Liver (tissue), 9 donors: ENCODE data around the gene CAB39. TPM values are rescaled to one million over a fixed set of nuclear protein-coding genes. Genes with fewer than 3 reads are reported as not detected.

Experiments used
- DNase-seq: peaks from one replicate; pipeline ENCODE4 v3.0.0-alpha.2; 2017; ENCODE audit warnings: low spot score
- H3K27ac ChIP-seq, 2 donors: one replicate each; pipeline ENCODE4 v1.7.0; 2013; ENCODE audit warnings: inconsistent platforms in 2 of 2, low read length in 2 of 2, control low read depth in 1 of 2, low read depth in 1 of 2, mild to moderate bottlenecking in 1 of 2
- H3K27me3 ChIP-seq, 4 donors: one replicate each; pipeline versions ENCODE4 v1.6.1 to v1.7.0; 2013; ENCODE audit warnings: low read length in 3 of 4, inconsistent platforms in 1 of 4, mild to moderate bottlenecking in 1 of 4, moderate library complexity in 1 of 4; ENCODE audit not compliant: control insufficient read depth in 4 of 4, insufficient read depth in 4 of 4
- H3K36me3 ChIP-seq, 4 donors: one replicate each; pipeline versions ENCODE4 v1.6.1 to v1.7.0; 2013; ENCODE audit warnings: low read length in 3 of 4, mild to moderate bottlenecking in 3 of 4, low read depth in 1 of 4, moderate library complexity in 1 of 4; ENCODE audit not compliant: control insufficient read depth in 4 of 4, insufficient read depth in 3 of 4
- H3K4me1 ChIP-seq, 4 donors: one replicate each; pipeline versions ENCODE4 v1.6.1 to v1.7.0; 2013; ENCODE audit warnings: low read length in 3 of 4, mild to moderate bottlenecking in 3 of 4, moderate library complexity in 1 of 4; ENCODE audit not compliant: control insufficient read depth in 4 of 4, insufficient read depth in 4 of 4
- H3K4me3 ChIP-seq, 3 donors: one replicate each; pipeline versions ENCODE4 v1.6.1 to v1.7.0; 2013; ENCODE audit warnings: low read length in 3 of 3, control low read depth in 1 of 3, low read depth in 1 of 3, mild to moderate bottlenecking in 1 of 3
- H3K9ac ChIP-seq, 2 donors: one replicate each; pipeline ENCODE4 v1.7.0; 2013; ENCODE audit warnings: low read length in 2 of 2, mild to moderate bottlenecking in 2 of 2, moderate library complexity in 2 of 2, control low read depth in 1 of 2, low read depth in 1 of 2
- H3K9me3 ChIP-seq, 4 donors: one replicate each; pipeline versions ENCODE4 v1.6.1 to v1.7.0; 2013; ENCODE audit warnings: low read length in 3 of 4; ENCODE audit not compliant: control insufficient read depth in 4 of 4
- CTCF ChIP-seq: fragments of 150-350 bp; IDR thresholded peaks from 2 replicates; pipeline ENCODE4 v1.5.1; 2017; ENCODE audit warnings: improper control_type of control experiment, low read depth, low read length; ENCODE audit not compliant: missing input control
- EGR1 ChIP-seq, 2 donors: IDR thresholded peaks; 2 replicates each; pipeline ENCODE4 v1.6.1; 2016 to 2018; ENCODE audit warnings: antibody characterized with exemption in 2 of 2, low read depth in 2 of 2
- FOXA1 ChIP-seq: IDR thresholded peaks from 2 replicates; pipeline ENCODE4 v1.6.1; 2016; ENCODE audit warnings: antibody characterized with exemption
- FOXA2 ChIP-seq: IDR thresholded peaks from 2 replicates; pipeline ENCODE4 v1.6.1; 2016; ENCODE audit warnings: antibody characterized with exemption
- JUND ChIP-seq, 2 donors: IDR thresholded peaks; 2 replicates each; pipeline ENCODE4 v1.6.1; 2016; ENCODE audit warnings: antibody characterized with exemption in 2 of 2
- WGBS: extraction: QIAGEN DNeasy Blood & Tissue Kit; methylation state at CpG from one replicate; pipeline ENCODE4 v1.1.7; 2013; 5-methylcytosine and 5-hydroxymethylcytosine counted together
- polyA plus RNA-seq, 2 donors: library from polyadenylated mRNA; stranded (reverse) in 1 of 2; unstranded in 1 of 2; fragments of 200-250 nt in 1 of 2; fragments of >200 nt in 1 of 2; fragmentation: Nextera tagmentation in 1 of 2; extraction: Ambion mirVana in 1 of 2; gene quantifications; one replicate each; pipeline versions ENCODE4 v1.2.1 to v1.2.3, GENCODE V29; 2013 to 2015
- total RNA-seq, 2 donors: library from RNA; depleted of rRNA; stranded (reverse); fragments of >200 nt; gene quantifications; one replicate each; pipeline ENCODE4 v1.2.3, GENCODE V29; 2014
- TF ChIP-seq, protein P1 (sequence below): IDR thresholded peaks from 2 replicates; pipeline ENCODE4 v1.6.1; 2016; ENCODE audit warnings: antibody characterized with exemption
- TF ChIP-seq, protein P2 (sequence below): IDR thresholded peaks from 2 replicates; pipeline ENCODE4 v1.6.1; 2016; ENCODE audit warnings: antibody characterized with exemption, mild to moderate bottlenecking
- donor health status: healthy.
- donor health status: healthy.
- donor health status: healthy.
- donor health status: healthy.
- donor health status: healthy.

The CAB39 gene
- total and polyA plus RNA-seq, 4 donors: 9.2 to 39.8 (median 26.5) TPM

GRCh38 chr2:230863442-230864121 lies 150.9 kb downstream of the CAB39 start:
- Histone ChIP-seq H3K27ac (no peak overlapping the region), H3K27me3 (no peaks in the 10 kb centered on the region), H3K9ac (no peak overlapping the region), H3K9me3 (no peaks in the 10 kb centered on the region), H3K4me1 (peaks cover 0 to 13% (median 6%) of the 10 kb centered on the region in 4 donors), H3K36me3 (no peaks in the 10 kb centered on the region), H3K4me3 (no peak overlapping the region)
- 80% methylated on average over 13 of the region's 13 CpGs for WGBS
- no peak for TF ChIP-seq FOXA1
- TF ChIP-seq FOXA2: no peak
- DNase-seq: no peak

DNA sequence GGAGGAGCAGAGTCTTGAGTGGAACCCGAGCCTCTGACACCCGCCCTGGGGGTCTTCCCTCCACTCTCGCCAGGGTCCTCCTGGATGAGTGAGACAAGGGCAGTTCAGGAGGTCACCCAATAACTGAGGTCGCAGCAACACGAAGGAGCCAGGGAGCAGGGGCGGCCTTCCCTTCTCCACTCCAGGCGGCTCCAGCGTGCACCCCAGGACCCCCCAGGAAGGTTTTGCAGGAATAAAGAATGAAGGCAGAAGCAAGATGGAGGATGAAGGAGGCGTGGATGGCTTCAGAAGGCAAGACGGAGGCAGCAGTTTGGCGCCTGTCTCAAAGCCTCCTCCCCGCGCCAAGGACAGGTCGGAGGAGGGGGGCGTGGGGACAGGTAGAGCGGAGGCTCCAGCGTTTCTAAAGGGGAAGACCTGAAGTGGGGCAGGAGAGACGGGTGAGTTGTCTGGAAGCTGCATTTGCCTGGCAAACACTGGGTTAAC lies 151.5 kb downstream of the CAB39 start:
- Histone ChIP-seq H3K36me3 (no peaks in the 10 kb centered on the region), H3K27me3 (no peaks in the 10 kb centered on the region), H3K9ac (no peak overlapping the region), H3K4me3 (peak overlapping the region in 1 of 3 donors; percentile 66), H3K9me3 (no peaks in the 10 kb centered on the region), H3K4me1 (peaks cover 0 to 13% (median 6%) of the 10 kb centered on the region in 4 donors), H3K27ac (no peak overlapping the region)
- TF ChIP-seq JUND (IDR thresholded peaks at IDR 0.05): no peak
- TF ChIP-seq, protein P1, sequence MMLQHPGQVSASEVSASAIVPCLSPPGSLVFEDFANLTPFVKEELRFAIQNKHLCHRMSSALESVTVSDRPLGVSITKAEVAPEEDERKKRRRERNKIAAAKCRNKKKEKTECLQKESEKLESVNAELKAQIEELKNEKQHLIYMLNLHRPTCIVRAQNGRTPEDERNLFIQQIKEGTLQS: no peak
- TF ChIP-seq EGR1 (IDR thresholded peaks at IDR 0.05; ENCODE audit: low read depth in 2 of 2): no peak
- DNase-seq: no peak
- 49% methylated on average over 18 of the region's 18 CpGs for WGBS

GRCh38 chr2:230864605-230865306 lies 152.1 kb downstream of the CAB39 start, which contains the start of gene ITM2C:
TSS of gene ITM2C (plus strand) at chr2:230864942. CDS start at chr2:230865026, 84 bp downstream.
- peak within 1 kb of the TSS in 1 of 2 donors; percentile 26 for H3K27ac ChIP-seq
- H3K9me3 ChIP-seq: no peaks in the 10 kb centered on the region
- H3K27me3 ChIP-seq: no peaks in the 10 kb centered on the region
- H3K9ac ChIP-seq: no peak within 1 kb of the TSS
- peak within 1 kb of the TSS; percentile 45 to 73 (median 66) for H3K4me3 ChIP-seq
- DNase-seq: peak; percentile 68
- H3K36me3 ChIP-seq: no peaks in the 10 kb centered on the region
- under 1% methylated on average over 76 of the region's 76 CpGs for WGBS
- H3K4me1 ChIP-seq: peaks cover 0 to 13% (median 6%) of the 10 kb centered on the region in 4 donors
- TF ChIP-seq, protein P2, sequence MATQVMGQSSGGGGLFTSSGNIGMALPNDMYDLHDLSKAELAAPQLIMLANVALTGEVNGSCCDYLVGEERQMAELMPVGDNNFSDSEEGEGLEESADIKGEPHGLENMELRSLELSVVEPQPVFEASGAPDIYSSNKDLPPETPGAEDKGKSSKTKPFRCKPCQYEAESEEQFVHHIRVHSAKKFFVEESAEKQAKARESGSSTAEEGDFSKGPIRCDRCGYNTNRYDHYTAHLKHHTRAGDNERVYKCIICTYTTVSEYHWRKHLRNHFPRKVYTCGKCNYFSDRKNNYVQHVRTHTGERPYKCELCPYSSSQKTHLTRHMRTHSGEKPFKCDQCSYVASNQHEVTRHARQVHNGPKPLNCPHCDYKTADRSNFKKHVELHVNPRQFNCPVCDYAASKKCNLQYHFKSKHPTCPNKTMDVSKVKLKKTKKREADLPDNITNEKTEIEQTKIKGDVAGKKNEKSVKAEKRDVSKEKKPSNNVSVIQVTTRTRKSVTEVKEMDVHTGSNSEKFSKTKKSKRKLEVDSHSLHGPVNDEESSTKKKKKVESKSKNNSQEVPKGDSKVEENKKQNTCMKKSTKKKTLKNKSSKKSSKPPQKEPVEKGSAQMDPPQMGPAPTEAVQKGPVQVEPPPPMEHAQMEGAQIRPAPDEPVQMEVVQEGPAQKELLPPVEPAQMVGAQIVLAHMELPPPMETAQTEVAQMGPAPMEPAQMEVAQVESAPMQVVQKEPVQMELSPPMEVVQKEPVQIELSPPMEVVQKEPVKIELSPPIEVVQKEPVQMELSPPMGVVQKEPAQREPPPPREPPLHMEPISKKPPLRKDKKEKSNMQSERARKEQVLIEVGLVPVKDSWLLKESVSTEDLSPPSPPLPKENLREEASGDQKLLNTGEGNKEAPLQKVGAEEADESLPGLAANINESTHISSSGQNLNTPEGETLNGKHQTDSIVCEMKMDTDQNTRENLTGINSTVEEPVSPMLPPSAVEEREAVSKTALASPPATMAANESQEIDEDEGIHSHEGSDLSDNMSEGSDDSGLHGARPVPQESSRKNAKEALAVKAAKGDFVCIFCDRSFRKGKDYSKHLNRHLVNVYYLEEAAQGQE: no peak
- peak; percentile 21 for TF ChIP-seq CTCF
